AG04450 (cell line): Measurements from ENCODE around the gene OBSL1. TPM values are rescaled to one million over a fixed set of nuclear protein-coding genes. Genes with fewer than 3 reads are reported as not detected.

Experiments
- CTCF ChIA-PET: fragments of 300-600, 350-600 bp; formaldehyde crosslinking; extraction: SDS; loops from one replicate; lab custom pipeline; 2022; ENCODE audit warnings: antibody characterized with exemption, inconsistent platforms; lab: Charles Lee
- POLR2A ChIA-PET: fragments of 350-600 bp; formaldehyde crosslinking; extraction: SDS; loops from one replicate; lab custom pipeline; 2021; ENCODE audit warnings: antibody characterized with exemption, inconsistent platforms; lab: Yijun Ruan, JAX
- DNase-seq: peaks from one replicate; pipeline ENCODE4 v3.0.0-alpha.2; 2011; ENCODE audit warnings: low read depth, low spot score
- H3K27ac ChIP-seq: one replicate; pipeline ENCODE4 v1.5.1; 2012; ENCODE audit warnings: low read depth, low read length, control low read depth
- H3K27me3 ChIP-seq: one replicate; pipeline ENCODE4 v1.6.0; 2012; ENCODE audit warnings: low read length; ENCODE audit not compliant: control insufficient read depth, insufficient read depth
- H3K4me3 ChIP-seq: 2 replicates; pipeline ENCODE4 v1.5.1; 2011; ENCODE audit warnings: mild to moderate bottlenecking, low read depth, low read length, control low read depth
- H3K9me3 ChIP-seq: 2 replicates; pipeline ENCODE4 v1.5.1; 2012; ENCODE audit warnings: low read length; ENCODE audit not compliant: control insufficient read depth, insufficient read depth
- CTCF ChIP-seq: IDR thresholded peaks from 2 replicates; pipeline ENCODE4 v1.5.1; 2011; ENCODE audit warnings: low read depth, low read length, control low read depth, inconsistent platforms
- polyA minus RNA-seq: library from RNA; depleted of rRNA, polyadenylated mRNA; stranded (reverse); fragments of >200 nt; gene quantifications from 2 replicates; pipeline ENCODE4 v1.2.3, GENCODE V29; 2011; rRNA and poly(A)+ RNA removed
- polyA plus RNA-seq: library from polyadenylated mRNA; depleted of rRNA; stranded (reverse); fragments of >200 nt; gene quantifications from 2 replicates; pipeline ENCODE4 v1.2.3, GENCODE V29; 2011; rRNA removed

Gene OBSL1
- polyA plus RNA-seq = 35.5 and 46.8 TPM in 2 replicates
- polyA minus RNA-seq = 58.9 and 74.4 TPM in 2 replicates

- no peak for TF ChIP-seq CTCF
- peaks cover 22% of the 10 kb centered on the region for H3K27me3 ChIP-seq
- ChIA-PET CTCF (interaction anchor here (0.6 to 4.6 kb wide), 6 partner anchors 11 to 118 kb away, joined by 3 to 35 read pairs (median 6); no protein-coding TSS in a partner anchor), POLR2A (interaction anchor here (0.8 to 2.4 kb wide), 7 partner anchors 11 to 54 kb away, joined by 3 to 18 read pairs (median 8); partner anchors contain the start of genes CHPF, STK11IP and TMEM198)
- DNase-seq = no peak
- peak within 1 kb of the TSS; percentile 68 for H3K4me3 ChIP-seq
- peak within 1 kb of the TSS; percentile 21 for H3K27ac ChIP-seq
- H3K9me3 ChIP-seq = peaks cover 4% of the 10 kb centered on the region; the same call in 1 of the 2 replicates
These were observed at the start of gene OBSL1 for GRCh38 chr2:219571311-219572236. OBSL1 (minus strand) TSS chr2:219571539; CDS start chr2:219571232, 307 bp downstream.

- Histone ChIP-seq H3K4me3 (no peak overlapping the region), H3K9me3 (no peaks in the 10 kb centered on the region), H3K27me3 (peaks cover 18% of the 10 kb centered on the region), H3K27ac (no peak overlapping the region)
- DNase-seq = no peak
- TF ChIP-seq CTCF = no peak
- POLR2A ChIA-PET = interaction anchor here (1.1 kb wide), 1 partner anchor 8 kb away, joined by 3 read pairs; no protein-coding TSS in a partner anchor
- CTCF ChIA-PET = interaction anchor here (0.8 to 2.0 kb wide), 4 partner anchors 14 to 69 kb away, joined by 3 to 6 read pairs (median 4); no protein-coding TSS in a partner anchor
These were observed 49.2 kb upstream of the OBSL1 start for GRCh38 chr2:219620546-219620945.

- no peaks in the 10 kb centered on the region for H3K9me3 ChIP-seq
- TF ChIP-seq CTCF = no peak
- H3K27me3 ChIP-seq = peaks cover 12% of the 10 kb centered on the region
- DNase-seq = no peak
- ChIA-PET POLR2A (interaction anchor here (0.6 kb wide), 1 partner anchor 71 kb away, joined by 3 read pairs; no protein-coding TSS in a partner anchor), CTCF (interaction anchor here (0.6 to 2.0 kb wide), 4 partner anchors 12 to 78 kb away, joined by 3 to 6 read pairs (median 4); no protein-coding TSS in a partner anchor)
- H3K4me3 ChIP-seq = no peak overlapping the region
- no peak overlapping the region for H3K27ac ChIP-seq
These were observed 47.9 kb upstream of the OBSL1 start for GRCh38 chr2:219619235-219619634.

- TF ChIP-seq CTCF = no peak
- ChIA-PET CTCF (interaction anchor here (1.1 to 2.0 kb wide), 2 partner anchors 12 to 23 kb away, joined by 3 to 6 read pairs; no protein-coding TSS in a partner anchor), POLR2A (interaction anchor here (0.6 kb wide), 1 partner anchor 71 kb away, joined by 3 read pairs; no protein-coding TSS in a partner anchor)
- DNase-seq = no peak
- no peak overlapping the region for H3K27ac ChIP-seq
- peaks cover 11% of the 10 kb centered on the region for H3K27me3 ChIP-seq
- no peak overlapping the region for H3K4me3 ChIP-seq
- no peaks in the 10 kb centered on the region for H3K9me3 ChIP-seq
These were observed 47.4 kb upstream of the OBSL1 start for GRCh38 chr2:219618733-219619122.
